ENCODE measurements around the gene SUMF1. TPM values are rescaled to one million over a fixed set of nuclear protein-coding genes. Genes with fewer than 3 reads are reported as not detected.

SUMF1 gene
- total RNA-seq, 1 experiment from 2014 or later: 26.6 TPM

GRCh38 chr3:4340077-4340410 is 127.0 kb downstream of the SUMF1 start:
- Histone ChIP-seq H3K36me3 (ENCODE audit: control insufficient read depth in 1 of 2, insufficient read depth in 2 of 2, low read length in 2 of 2) (no peaks in the 10 kb centered on the region), H3K9me3 (ENCODE audit: control insufficient read depth in 1 of 2, insufficient read depth in 1 of 2, low read depth in 1 of 2, low read length in 2 of 2) (no peaks in the 10 kb centered on the region), H3K9ac (ENCODE audit: low read length) (no peak overlapping the region), H3K9me2 (ENCODE audit: insufficient read depth) (no peaks in the 10 kb centered on the region), H3K27ac (ENCODE audit: low read depth, low read length) (no peak overlapping the region), H3K27me3 (ENCODE audit: insufficient read depth, low read length) (no peaks in the 10 kb centered on the region), H3K4me1 (ENCODE audit: control insufficient read depth in 1 of 2, insufficient read depth in 2 of 2, low read length in 2 of 2) (no peaks in the 10 kb centered on the region), H4K20me1 (ENCODE audit: insufficient read depth) (no peaks in the 10 kb centered on the region), H2AFZ (ENCODE audit: low read depth, low read length, poor library complexity, severe bottlenecking) (no peak overlapping the region), H3K4me3 (replicated peaks in 1 of 2; ENCODE audit: low read depth in 1 of 2, low read length in 2 of 2) (no peak overlapping the region), H3K4me2 (ENCODE audit: low read length) (no peak overlapping the region), H3K79me2 (ENCODE audit: insufficient read depth, low read length) (no peaks in the 10 kb centered on the region)
- intact Hi-C loops (cut with micrococcal nuclease): no loop called here
- ATAC-seq (no peak), DNase-seq (ENCODE audit: low read depth, low spot score) (no peak)
- TF ChIP-seq EZH2 (IDR thresholded peaks at IDR 0.05): no peak
- no peak for TF ChIP-seq SIN3A (IDR thresholded peaks at IDR 0.05; ENCODE audit: low read depth)
- no peak for TF ChIP-seq TCF7L2 (IDR thresholded peaks at IDR 0.05; ENCODE audit: borderline replicate concordance, extremely low read depth, insufficient read depth, insufficient read length)
- no peak for TF ChIP-seq ZFX (IDR thresholded peaks at IDR 0.05)
- no peak for TF ChIP-seq POLR2A (IDR thresholded peaks at IDR 0.05; ENCODE audit: borderline replicate concordance, extremely low read depth, insufficient read depth, insufficient read length)
- no peak for TF ChIP-seq ZNF274 (IDR thresholded peaks at IDR 0.05; ENCODE audit: low read depth, low read length)
- TF ChIP-seq CEBPB (IDR thresholded peaks at IDR 0.05; ENCODE audit: low read depth): no peak
- no peak for TF ChIP-seq YY1 (IDR thresholded peaks at IDR 0.05; ENCODE audit: extremely low read depth, insufficient replicate concordance, low read depth, low read length)
- TF ChIP-seq FOSL1 (IDR thresholded peaks at IDR 0.05; ENCODE audit: low read depth): no peak
- TF ChIP-seq ATF3 (IDR thresholded peaks at IDR 0.05): no peak
- TF ChIP-seq REST (IDR thresholded peaks at IDR 0.05; ENCODE audit: low read depth): no peak
- TF ChIP-seq, protein P1, sequence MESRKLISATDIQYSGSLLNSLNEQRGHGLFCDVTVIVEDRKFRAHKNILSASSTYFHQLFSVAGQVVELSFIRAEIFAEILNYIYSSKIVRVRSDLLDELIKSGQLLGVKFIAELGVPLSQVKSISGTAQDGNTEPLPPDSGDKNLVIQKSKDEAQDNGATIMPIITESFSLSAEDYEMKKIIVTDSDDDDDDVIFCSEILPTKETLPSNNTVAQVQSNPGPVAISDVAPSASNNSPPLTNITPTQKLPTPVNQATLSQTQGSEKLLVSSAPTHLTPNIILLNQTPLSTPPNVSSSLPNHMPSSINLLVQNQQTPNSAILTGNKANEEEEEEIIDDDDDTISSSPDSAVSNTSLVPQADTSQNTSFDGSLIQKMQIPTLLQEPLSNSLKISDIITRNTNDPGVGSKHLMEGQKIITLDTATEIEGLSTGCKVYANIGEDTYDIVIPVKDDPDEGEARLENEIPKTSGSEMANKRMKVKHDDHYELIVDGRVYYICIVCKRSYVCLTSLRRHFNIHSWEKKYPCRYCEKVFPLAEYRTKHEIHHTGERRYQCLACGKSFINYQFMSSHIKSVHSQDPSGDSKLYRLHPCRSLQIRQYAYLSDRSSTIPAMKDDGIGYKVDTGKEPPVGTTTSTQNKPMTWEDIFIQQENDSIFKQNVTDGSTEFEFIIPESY (IDR thresholded peaks at IDR 0.05; ENCODE audit: extremely low read depth, insufficient replicate concordance, low read length): no peak
- TF ChIP-seq EGR1 (IDR thresholded peaks at IDR 0.05; ENCODE audit: low read depth): no peak
- TF ChIP-seq POLR2AphosphoS5 (IDR thresholded peaks at IDR 0.05; ENCODE audit: low read depth, low read length): no peak
- no peak for TF ChIP-seq JUND (IDR thresholded peaks at IDR 0.05)
- no peak for TF ChIP-seq SRF (IDR thresholded peaks at IDR 0.05; ENCODE audit: low read depth)
- no peak for TF ChIP-seq RAD21 (IDR thresholded peaks at IDR 0.05; ENCODE audit: low read depth)
- TF ChIP-seq ELF1 (IDR thresholded peaks at IDR 0.05; ENCODE audit: borderline replicate concordance, low read depth): no peak
- no peak for TF ChIP-seq CBX3 (IDR thresholded peaks at IDR 0.05; ENCODE audit: low read depth)
- TF ChIP-seq SP1 (IDR thresholded peaks at IDR 0.05; ENCODE audit: low read depth): no peak
- POLR2A ChIA-PET: no interaction called here
- RAD21 ChIA-PET (ENCODE audit: low non-redundant PET in 1 of 2, low total read pairs in 2 of 2, uncharacterized antibody in 2 of 2, unreplicated experiment in 2 of 2): no interaction called here
- CTCF ChIA-PET: interaction anchor here (1.0 to 2.3 kb wide), 3 partner anchors 11 to 1140 kb away, joined by 3 to 11 read pairs (median 4); no protein-coding TSS in a partner anchor
- BruUV-seq (replicated peaks): no TSS peak
